NT2/D1 (cell line): ENCODE results near the gene SERPINB5.
"Not testable (repeated sequence)": the region's sequence is repeated elsewhere in the genome, so short reads cannot be mapped to it uniquely, and the experiment has no call there.

ENCODE experiments used
- DNase-seq: peaks from one replicate; pipeline ENCODE4 v3.0.0-alpha.2; 2011; ENCODE audit warnings: low read depth, low spot score
- H3K27me3 ChIP-seq: 2 replicates; pipeline ENCODE4 v1.6.0; 2011; ENCODE audit warnings: mild to moderate bottlenecking; ENCODE audit not compliant: insufficient read length, insufficient read depth
- H3K36me3 ChIP-seq: 2 replicates; pipeline ENCODE4 v1.6.1; 2011; ENCODE audit warnings: mild to moderate bottlenecking, low read length, mixed read lengths; ENCODE audit not compliant: insufficient read depth, insufficient read length
- H3K4me1 ChIP-seq: 2 replicates; pipeline ENCODE4 v1.5.1; 2011; ENCODE audit not compliant: insufficient read depth, insufficient read length
- H3K4me3 ChIP-seq: 2 replicates; pipeline ENCODE4 v1.5.1; 2011; ENCODE audit warnings: low read depth; ENCODE audit not compliant: insufficient read length
- H3K9ac ChIP-seq: 2 replicates; pipeline ENCODE4 v1.6.0; 2011; ENCODE audit warnings: low read depth; ENCODE audit not compliant: insufficient read length
- H3K9me3 ChIP-seq: 2 replicates; pipeline ENCODE4 v1.5.1; 2011; ENCODE audit warnings: mild to moderate bottlenecking, low read length; ENCODE audit not compliant: insufficient read depth
- SUZ12 ChIP-seq: IDR thresholded peaks from 2 replicates; pipeline ENCODE4 v1.6.1; 2011; ENCODE audit not compliant: insufficient read length, insufficient read depth; ENCODE audit errors: extremely low read depth
- YY1 ChIP-seq: IDR thresholded peaks from 2 replicates; pipeline ENCODE4 v1.6.1; 2011; ENCODE audit not compliant: insufficient read length, insufficient read depth
- ZNF274 ChIP-seq: IDR thresholded peaks from 2 replicates; pipeline ENCODE4 v1.6.1; 2011; ENCODE audit warnings: mild to moderate bottlenecking, low read depth, low read length

SERPINB5 gene

DNA sequence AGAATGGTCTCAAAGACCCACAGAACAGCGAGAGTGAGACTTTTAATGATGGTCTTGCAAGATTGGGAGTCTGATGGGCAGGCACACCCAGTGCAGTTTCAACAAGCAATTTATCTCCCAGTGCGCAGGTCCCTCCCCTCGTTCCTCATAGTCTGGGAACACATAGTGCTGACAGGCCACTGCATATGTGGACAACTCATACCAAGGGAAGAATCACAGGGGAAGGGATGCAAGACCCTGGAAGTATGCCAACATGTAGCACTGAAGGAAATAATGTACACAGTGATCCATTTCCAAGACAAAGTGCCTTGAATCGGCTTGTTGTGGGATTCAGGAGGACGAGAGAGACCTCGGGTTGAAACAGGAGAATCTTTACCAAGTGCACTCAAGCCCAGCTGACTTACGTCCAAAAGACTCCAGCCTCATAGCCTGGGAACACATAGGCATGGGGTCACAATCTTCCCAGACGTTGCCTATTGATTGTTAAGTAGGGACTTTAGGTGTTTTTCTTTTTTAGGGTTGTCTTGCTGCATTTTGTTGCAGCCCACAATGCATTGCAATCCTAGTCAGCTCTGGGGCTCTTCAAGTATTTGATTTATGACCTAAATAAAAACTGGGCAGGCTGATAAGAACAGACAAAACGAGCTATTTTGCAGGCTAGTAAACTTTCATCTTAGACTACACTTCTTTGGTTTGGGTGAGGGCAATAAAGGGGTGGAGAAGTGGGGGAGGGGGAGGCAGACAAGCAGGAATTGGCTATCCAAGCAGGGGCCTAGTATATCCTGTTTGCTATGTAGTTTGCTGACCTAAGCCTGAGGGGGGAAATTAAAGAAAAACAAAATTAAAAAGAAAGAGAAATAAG is 24.7 kb upstream of the SERPINB5 start:
- no peak overlapping the region for H3K9ac ChIP-seq
- H3K4me3 ChIP-seq, result no peak overlapping the region
- no peaks in the 10 kb centered on the region for H3K27me3 ChIP-seq
- TF ChIP-seq ZNF274 (no peak), SUZ12 (no peak), YY1 (no peak)
- H3K36me3 ChIP-seq, result no peaks in the 10 kb centered on the region
- 0 out of 2 replicates have a peak, but pooled peaks cover 3% of the 10 kb centered on the region for H3K9me3 ChIP-seq
- no peaks in the 10 kb centered on the region for H3K4me1 ChIP-seq
- DNase-seq, result no peak

DNA sequence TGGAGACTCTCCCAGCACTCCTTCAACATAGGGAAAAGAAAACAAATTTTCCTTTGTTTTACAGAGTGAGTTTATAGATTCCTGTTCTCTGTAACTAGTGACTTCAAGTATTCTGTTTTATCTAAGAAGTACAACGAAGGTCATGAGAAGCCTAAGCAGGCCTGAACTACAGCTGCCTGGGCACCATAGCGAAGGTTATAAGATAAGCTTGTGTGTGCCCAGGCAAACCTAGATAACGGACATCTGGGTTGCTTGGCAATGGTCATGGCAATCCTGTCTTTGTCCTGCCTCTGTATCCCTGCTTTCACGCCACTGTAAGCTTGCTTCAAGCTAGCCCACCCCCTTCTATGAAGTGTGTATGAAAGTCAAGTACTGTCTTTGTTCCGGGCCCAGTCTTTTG is 24.0 kb upstream of the SERPINB5 start:
- not testable (repeated sequence) for H3K4me1 ChIP-seq, H3K4me3 ChIP-seq, H3K9ac ChIP-seq, DNase-seq, H3K9me3 ChIP-seq, H3K27me3 ChIP-seq, H3K36me3 ChIP-seq

DNA sequence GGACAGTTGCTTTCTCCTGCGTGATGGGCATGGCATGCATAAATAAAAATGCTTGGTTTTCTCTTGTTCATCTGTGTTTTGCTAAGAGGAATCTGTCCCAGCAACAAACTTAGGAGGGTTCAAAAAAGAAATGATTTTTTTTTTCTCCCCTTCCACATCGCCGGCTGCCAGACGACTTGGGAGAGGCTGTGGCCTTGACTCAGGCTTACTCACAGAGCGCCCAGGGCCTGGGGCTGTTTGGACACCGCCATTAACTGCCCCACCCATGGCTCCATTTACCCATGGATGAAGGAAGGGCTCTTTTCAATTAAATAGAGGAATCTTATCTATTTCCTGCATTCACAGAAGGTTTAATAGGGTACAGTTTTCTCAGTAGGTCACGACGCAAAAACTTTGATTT is 22.3 kb upstream of the SERPINB5 start:
- Histone ChIP-seq H3K9me3 (0 out of 2 replicates have a peak, but pooled peaks cover 3% of the 10 kb centered on the region), H3K4me3 (no peak overlapping the region), H3K4me1 (no peaks in the 10 kb centered on the region), H3K27me3 (no peaks in the 10 kb centered on the region), H3K36me3 (no peaks in the 10 kb centered on the region), H3K9ac (no peak overlapping the region)
- TF ChIP-seq YY1 (no peak), ZNF274 (no peak), SUZ12 (no peak)
- no peak for DNase-seq

DNA sequence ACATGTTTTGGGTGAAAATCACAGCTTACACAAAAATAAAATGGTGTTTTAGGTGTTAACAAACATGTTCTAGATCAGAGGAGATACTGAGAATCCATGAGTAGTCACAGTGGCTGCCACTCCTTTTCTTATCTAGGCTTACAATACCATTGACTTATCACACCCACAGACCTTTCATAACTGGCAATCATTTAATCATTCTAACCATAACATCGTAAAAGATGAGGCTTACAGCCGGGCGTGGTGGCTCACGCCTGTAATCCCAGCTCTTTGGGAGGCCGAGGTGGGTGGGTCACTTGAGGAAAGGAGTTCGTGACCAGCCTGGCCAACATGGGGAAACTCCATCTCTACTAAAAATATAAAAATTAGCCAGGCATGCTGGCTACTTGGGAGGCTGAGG is 18.8 kb upstream of the SERPINB5 start:
- no peaks in the 10 kb centered on the region for H3K36me3 ChIP-seq
- no peak for DNase-seq
- H3K27me3 ChIP-seq, result no peaks in the 10 kb centered on the region
- H3K4me3 ChIP-seq, result no peak overlapping the region
- H3K9me3 ChIP-seq, result no peaks in the 10 kb centered on the region
- TF ChIP-seq ZNF274 (no peak), YY1 (no peak), SUZ12 (no peak)
- no peak overlapping the region for H3K9ac ChIP-seq
- H3K4me1 ChIP-seq, result no peaks in the 10 kb centered on the region

DNA sequence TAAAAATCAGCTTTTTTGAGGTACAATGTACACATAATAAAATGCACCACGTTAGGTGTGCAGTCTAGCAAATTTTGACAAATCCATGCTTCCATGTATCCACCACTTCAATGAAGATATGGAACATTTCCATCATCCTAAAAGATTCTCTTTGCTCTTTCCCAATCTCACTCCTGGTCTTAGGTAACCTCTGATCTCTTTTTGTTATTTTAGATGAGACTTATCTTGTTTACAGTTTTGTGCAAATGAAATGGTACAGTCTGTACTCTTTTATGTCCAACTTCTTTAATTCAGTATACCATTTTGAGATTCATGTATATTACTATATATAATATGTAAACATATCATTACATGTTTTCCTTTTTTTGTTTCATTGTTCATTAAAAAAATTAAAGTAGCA is 16.3 kb upstream of the SERPINB5 start:
- no peaks in the 10 kb centered on the region for H3K4me1 ChIP-seq

DNA sequence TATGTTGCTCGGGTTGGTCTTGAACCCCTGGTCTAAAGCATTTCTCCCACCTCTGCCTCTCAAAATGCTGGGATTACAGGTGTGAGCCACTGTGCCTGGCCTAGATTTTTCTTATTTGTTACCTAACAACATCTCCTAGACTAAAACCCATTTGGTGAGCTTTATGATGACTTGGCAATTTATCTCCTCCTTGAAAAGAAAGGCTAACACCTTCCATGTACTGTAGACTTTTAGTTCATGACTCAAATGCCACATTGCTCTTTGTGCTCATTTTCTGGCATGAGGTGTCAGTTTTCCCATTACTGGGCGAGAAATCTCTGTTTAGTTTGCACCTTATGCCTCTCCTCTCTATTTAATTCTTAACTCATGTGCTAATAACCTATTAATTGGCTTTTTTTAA is 12.3 kb upstream of the SERPINB5 start:
- Histone ChIP-seq H3K27me3 (no peaks in the 10 kb centered on the region), H3K4me1 (no peaks in the 10 kb centered on the region), H3K36me3 (no peaks in the 10 kb centered on the region), H3K4me3 (no peak overlapping the region), H3K9ac (no peak overlapping the region), H3K9me3 (no peaks in the 10 kb centered on the region)
- TF ChIP-seq YY1, result no peak
- no peak for TF ChIP-seq ZNF274
- no peak for TF ChIP-seq SUZ12
- DNase-seq, result no peak

More for the DNA sequence above, 16.3 kb upstream of the SERPINB5 start:
- no peak overlapping the region for H3K9ac ChIP-seq
- TF ChIP-seq YY1 (no peak), SUZ12 (no peak), ZNF274 (no peak)
- no peaks in the 10 kb centered on the region for H3K9me3 ChIP-seq
- H3K36me3 ChIP-seq, result no peaks in the 10 kb centered on the region
- H3K27me3 ChIP-seq, result no peaks in the 10 kb centered on the region
- H3K4me3 ChIP-seq, result no peak overlapping the region
- DNase-seq, result no peak

DNA sequence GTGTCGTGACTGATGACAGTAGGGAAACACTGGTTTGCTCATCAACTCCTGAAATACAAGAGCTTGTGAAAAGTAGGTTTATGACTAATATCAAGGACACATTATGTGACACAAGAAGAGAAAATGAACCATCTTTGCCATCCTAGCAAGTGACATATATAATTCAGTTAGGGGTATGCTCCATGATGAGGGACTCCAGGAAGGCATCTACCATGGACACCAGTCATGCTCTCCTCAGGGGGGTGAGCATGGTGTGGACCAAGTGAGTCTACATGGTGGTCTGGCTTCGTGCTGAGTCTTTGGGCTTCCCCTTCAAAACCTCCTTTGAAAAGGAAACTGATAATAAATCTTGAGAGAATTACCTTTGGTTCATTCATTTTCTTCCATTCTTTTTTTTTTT is 11.7 kb upstream of the SERPINB5 start:
- Histone ChIP-seq H3K9me3 (no peaks in the 10 kb centered on the region), H3K4me3 (no peak overlapping the region), H3K4me1 (no peaks in the 10 kb centered on the region), H3K27me3 (no peaks in the 10 kb centered on the region), H3K9ac (no peak overlapping the region), H3K36me3 (no peaks in the 10 kb centered on the region)
- TF ChIP-seq YY1 (no peak), SUZ12 (no peak), ZNF274 (no peak)
- DNase-seq, result no peak
